Stimulated activated CD4-positive, alpha-beta T cell treated with anti-CD3 and anti-CD28 coated beads, Interleukin-15, amount 100 ng/mL, for 1 hour (primary cell): Measurements from ENCODE around the gene MRFAP1L1.
"Not testable (repeated sequence)": the region's sequence is repeated elsewhere in the genome, so short reads cannot be mapped to it uniquely, and the experiment has no call there.

ENCODE experiments used
- DNase-seq, 2 donors: peaks; one replicate each; pipeline ENCODE4 v3.0.0-alpha.2; 2020; ENCODE audit warnings: low read depth in 1 of 2, low spot score in 1 of 2

Gene MRFAP1L1

GRCh38 chr4:6709230-6710114 lies at the start of gene MRFAP1L1:
TSS of gene MRFAP1L1 (minus strand) at chr4:6709865. CDS start at chr4:6709629, 236 bp downstream.
- peak; percentile 90 to 91 for DNase-seq

GRCh38 chr4:6758728-6759127 lies 49.1 kb upstream of the MRFAP1L1 start:
- DNase-seq, result no peak

- DNase-seq, result not testable (repeated sequence)
Observed at GRCh38 chr4:6756345-6756744, 46.7 kb upstream of the MRFAP1L1 start.

GRCh38 chr4:6755088-6755753 lies 45.6 kb upstream of the MRFAP1L1 start:
- DNase-seq, result no peak

GRCh38 chr4:6754481-6755087 lies 44.9 kb upstream of the MRFAP1L1 start:
- DNase-seq, result no peak

GRCh38 chr4:6753891-6754290 lies 44.2 kb upstream of the MRFAP1L1 start:
- no peak for DNase-seq

- DNase-seq, result no peak
Observed at GRCh38 chr4:6753103-6753560, 43.5 kb upstream of the MRFAP1L1 start.

GRCh38 chr4:6752486-6752829 lies 42.8 kb upstream of the MRFAP1L1 start:
- no peak for DNase-seq

GRCh38 chr4:6751611-6752485 lies 42.2 kb upstream of the MRFAP1L1 start:
- no peak for DNase-seq

- no peak for DNase-seq
Observed at GRCh38 chr4:6750286-6751221, 40.9 kb upstream of the MRFAP1L1 start.

GRCh38 chr4:6749340-6750171 lies 39.9 kb upstream of the MRFAP1L1 start:
- no peak for DNase-seq

GRCh38 chr4:6748286-6748685 lies 38.6 kb upstream of the MRFAP1L1 start:
- no peak for DNase-seq

- no peak for DNase-seq
Observed at GRCh38 chr4:6747294-6748051, 37.8 kb upstream of the MRFAP1L1 start.

GRCh38 chr4:6746721-6747293 lies 37.1 kb upstream of the MRFAP1L1 start:
- DNase-seq, result no peak

GRCh38 chr4:6742989-6743388 lies 33.3 kb upstream of the MRFAP1L1 start:
- DNase-seq, result no peak

GRCh38 chr4:6742507-6742906 lies 32.8 kb upstream of the MRFAP1L1 start:
- DNase-seq, result no peak

- DNase-seq, result no peak
Observed at GRCh38 chr4:6740347-6740746, 30.7 kb upstream of the MRFAP1L1 start.

- DNase-seq, result no peak
Observed at GRCh38 chr4:6739920-6740319, 30.3 kb upstream of the MRFAP1L1 start.
